Heart right ventricle (tissue), 16 donors: ENCODE data around the gene CHRDL1. TPM values are rescaled to one million over a fixed set of nuclear protein-coding genes. Genes with fewer than 3 reads are reported as not detected.

Experiments used
- ATAC-seq, 8 donors: fragments of 200-7000 bp; cut with Tn5 transposase; one replicate each; pipeline ENCODE4 v1.9.1; 2020; ENCODE audit warnings: mild to moderate bottlenecking in 8 of 8, moderate library complexity in 8 of 8, moderate number of reproducible peaks in 1 of 8
- DNase-seq, 2 donors: peaks; one replicate each; pipeline ENCODE4 v3.0.0-alpha.2; 2020
- H3K27ac ChIP-seq, 10 donors: fragments of 200-600 bp; sonication (generic) in 2 of 10; one replicate each; pipeline versions ENCODE4 v1.5.0 to v1.8.0; 2020 to 2022; ENCODE audit warnings: mild to moderate bottlenecking in 3 of 10
- H3K27me3 ChIP-seq, 7 donors: fragments of 200-600 bp; one replicate each; pipeline ENCODE4 v1.8.0; 2021 to 2022; ENCODE audit warnings: mild to moderate bottlenecking in 2 of 7
- H3K36me3 ChIP-seq, 9 donors: fragments of 200-600 bp; sonication (generic) in 1 of 9; one replicate each; pipeline versions ENCODE4 v1.5.0 to v1.8.0; 2020 to 2022; ENCODE audit warnings: mild to moderate bottlenecking in 2 of 9
- H3K4me1 ChIP-seq, 9 donors: fragments of 200-600 bp; sonication (generic) in 1 of 9; one replicate each; pipeline versions ENCODE4 v1.5.0 to v1.8.0; 2020 to 2022; ENCODE audit warnings: mild to moderate bottlenecking in 4 of 9
- H3K4me3 ChIP-seq, 10 donors: fragments of 200-600 bp; sonication (generic) in 2 of 10; one replicate each; pipeline versions ENCODE4 v1.5.0 to v1.8.0; 2020 to 2022; ENCODE audit warnings: mild to moderate bottlenecking in 7 of 10, moderate library complexity in 2 of 10
- H3K9me3 ChIP-seq, 11 donors: fragments of 200-600 bp in 10 of 11; sonication (generic) in 2 of 11; one replicate each; pipeline versions ENCODE4 v1.5.0 to v1.8.0; 2013 to 2022; ENCODE audit warnings: mild to moderate bottlenecking in 2 of 11, control low read depth in 1 of 11, moderate library complexity in 1 of 11
- CTCF ChIP-seq, 9 donors: fragments of 200-600 bp; sonication (generic) in 2 of 9; IDR thresholded peaks; one replicate each; pipeline versions ENCODE4 v1.5.0 to v1.8.0; 2021 to 2022; ENCODE audit warnings: antibody characterized with exemption in 9 of 9, mild to moderate bottlenecking in 5 of 9, moderate library complexity in 1 of 9
- WGBS, 2 donors: extraction: QIAGEN DNeasy Blood & Tissue Kit; methylation state at CpG; one replicate each; pipeline ENCODE4 v1.1.7; 2013; ENCODE audit warnings: inconsistent platforms in 1 of 2; 5-methylcytosine and 5-hydroxymethylcytosine counted together
- intact Hi-C, 10 donors: fragments of 100-400 bp; cut with DNase I; formaldehyde crosslinking; loops; one replicate each; pipeline versions ENCODE4 v1.11.1 to v1.14.2; 2022
- polyA plus RNA-seq, 2 donors: library from polyadenylated mRNA; stranded (reverse); fragments of 200-250 nt; gene quantifications; one replicate each; pipeline ENCODE4 v1.2.3, GENCODE V29; 2013
- total RNA-seq, 10 donors: library from RNA; stranded (reverse); fragmentation: NEBNext Ultra II Directional in 3 of 10; extraction: Animal tissue kit (Norgen Biotek cat#: 25700) in 3 of 10; gene quantifications; one replicate each; pipeline versions ENCODE4 v1.2.1 to v1.2.4, GENCODE V29; 2021 to 2023
- donor health status: Arrhythmogenic right ventricular cardiomyopathy.
- donor health status: ischemic (EF 13 %, LVEDD 7.1; RV severe dilation, severe dysfunction).
- donor health status: healthy with polysubstance abuse.
- donor health status: DM: no; HTN: yes; CAD: no.
- donor health status: DM: no; HTN: no; CAD: no.
- donor health status: ischemic (EF 25% LVEDD 6.9; RV normal size, moderate dysfunction).
- donor health status: ischemic (EF 25% LVEDD 5.7; RV mildly dilated, moderate dysfunction).
- donor health status: healthy.
- donor health status: DM: yes; HTN: yes; CAD: no.
- donor health status: Ischemic cardiomyopathy.
- donor health status: ischemic (EF 35%, LVEDD 5.7; RV mildly dilated, moderate dysfunction).
- donor health status: nonischemic (EF 11% LVEDD 7.7; RV severe dilation, severe dysfunction).
- donor health status: DM: yes; HTN: yes; CAD: no.
- donor health status: PGD.
- donor health status: ischemic (EF 29% LVEDD 5.4; RV normal size, mild dysfunction).
- donor health status: nonischemic (EF 23%, LVEDD 6.1; RV moderate dilation, normal function).

CHRDL1 gene
- total and polyA plus RNA-seq, 12 donors: 0.71 to 9.0 (median 2.6) TPM

- peaks cover 0 to 25% (median 0%) of the 10 kb centered on the region in 11 donors for H3K9me3 ChIP-seq
- ATAC-seq: no peak
- H3K4me3 ChIP-seq: no peak overlapping the region
- no peaks in the 10 kb centered on the region for H3K36me3 ChIP-seq
- no peaks in the 10 kb centered on the region for H3K4me1 ChIP-seq
- peaks cover 0 to 18% (median 0%) of the 10 kb centered on the region in 7 donors for H3K27me3 ChIP-seq
- 37 to 75% methylated on average over 1 of the region's 1 CpG for WGBS, 2 donors
- no peak for DNase-seq
- intact Hi-C loops: no loop called here
- no peak overlapping the region for H3K27ac ChIP-seq
- no peak for TF ChIP-seq CTCF (IDR thresholded peaks at IDR 0.05)
Measured at GRCh38 chrX:110759785-110760184, 35.8 kb downstream of the CHRDL1 start.

GRCh38 chrX:110758781-110759422 lies 36.7 kb downstream of the CHRDL1 start:
- Histone ChIP-seq H3K4me1 (no peaks in the 10 kb centered on the region), H3K9me3 (peaks cover 0 to 16% (median 0%) of the 10 kb centered on the region in 11 donors), H3K27ac (no peak overlapping the region), H3K36me3 (no peaks in the 10 kb centered on the region), H3K4me3 (no peak overlapping the region), H3K27me3 (peaks cover 0 to 18% (median 0%) of the 10 kb centered on the region in 7 donors)
- DNase-seq (no peak), ATAC-seq (no peak)
- WGBS, 2 donors: 78 to 82% methylated on average over 7 of the region's 7 CpGs
- intact Hi-C loops: no loop called here
- no peak for TF ChIP-seq CTCF (IDR thresholded peaks at IDR 0.05)

- ATAC-seq (no peak), DNase-seq (no peak)
- Histone ChIP-seq H3K27me3 (peaks cover 0 to 30% (median 0%) of the 10 kb centered on the region in 7 donors), H3K36me3 (no peaks in the 10 kb centered on the region), H3K9me3 (peaks cover 0 to 11% (median 0%) of the 10 kb centered on the region in 11 donors), H3K4me3 (no peak overlapping the region), H3K4me1 (no peaks in the 10 kb centered on the region), H3K27ac (no peak overlapping the region)
- no peak for TF ChIP-seq CTCF (IDR thresholded peaks at IDR 0.05)
- intact Hi-C loops: no loop called here
- 88 to 89% methylated on average over 3 of the region's 3 CpGs for WGBS, 2 donors
Measured at GRCh38 chrX:110755611-110756010, 40.0 kb downstream of the CHRDL1 start.

GRCh38 chrX:110755061-110755460 lies 40.6 kb downstream of the CHRDL1 start:
- H3K27me3 ChIP-seq: peaks cover 0 to 35% (median 0%) of the 10 kb centered on the region in 7 donors
- WGBS, 2 donors: 50 to 62% methylated on average over 3 of the region's 3 CpGs
- DNase-seq (no peak), ATAC-seq (no peak)
- TF ChIP-seq CTCF (IDR thresholded peaks at IDR 0.05): no peak
- intact Hi-C loops: no loop called here
- no peak overlapping the region for H3K4me3 ChIP-seq
- H3K27ac ChIP-seq: no peak overlapping the region
- H3K4me1 ChIP-seq: no peaks in the 10 kb centered on the region
- H3K9me3 ChIP-seq: peaks cover 0 to 11% (median 0%) of the 10 kb centered on the region in 11 donors
- no peaks in the 10 kb centered on the region for H3K36me3 ChIP-seq
